K562 (cell line): ENCODE results near the gene TMEM150A. TPM values are rescaled to one million over a fixed set of nuclear protein-coding genes. Genes with fewer than 3 reads are reported as not detected.

Experiments used
- ATAC-seq: fragments of 200-7000 bp; cut with Tn5 transposase; 3 replicates; pipeline ENCODE4 v1.9.1; 2020; ENCODE audit warnings: moderate library complexity
- BruUV-seq: library from RNA; stranded (reverse); fragments of 400-500 nt; replicated peaks from 2 replicates; lab custom pipeline; 2021; lab: Mats Ljungman, UMichigan
- CTCF ChIA-PET: fragments of 300-600 bp; formaldehyde crosslinking; extraction: SDS; loops from one replicate; lab custom pipeline; 2021; ENCODE audit warnings: low intra/inter-chr PET ratio; lab: Yijun Ruan, JAX
- POLR2A ChIA-PET: fragments of 300-600, 350-650 bp; sonication (Branson Sonifier 250); formaldehyde crosslinking; extraction: SDS; loops from one replicate; lab custom pipeline; 2021; ENCODE audit warnings: antibody characterized with exemption, inconsistent platforms; lab: Yijun Ruan, JAX
- DNase-seq, 4 experiments: peaks; one replicate each; pipeline versions ENCODE4 v3.0.0 to v3.0.0-alpha.2; 2011 to 2018; ENCODE audit warnings: low spot score in 3 of 4, mixed read lengths in 3 of 4; ENCODE audit errors: extremely low read depth in 1 of 4
- FAIRE-seq: peaks from 2 replicates; lab custom pipeline; 2011; peaks lifted over from hg19 to GRCh38; lab: Jason Lieb, UNC
- H2AFZ ChIP-seq: 2 replicates; pipeline ENCODE4 v1.6.0; 2011; ENCODE audit warnings: low read depth, low read length, control low read depth, inconsistent platforms
- H3K27ac ChIP-seq: fragments of 200-600 bp; 3 replicates; pipeline ENCODE4 v1.8.0; 2011; ENCODE audit warnings: low read depth, mild to moderate bottlenecking, control low read depth, inconsistent platforms, low read length, moderate library complexity, mixed read lengths; ENCODE audit errors: extremely low read depth
- H3K27me3 ChIP-seq, 2 experiments: fragments of 300-600 bp in 1 of 2; 2 replicates in 1 of 2; 3 replicates in 1 of 2; pipeline versions ENCODE4 v1.6.0 to v1.8.0; 2011; ENCODE audit warnings: inconsistent platforms in 2 of 2, low read length in 2 of 2, mild to moderate bottlenecking in 1 of 2, mixed read lengths in 1 of 2, moderate library complexity in 1 of 2; ENCODE audit not compliant: control insufficient read depth in 2 of 2, insufficient read depth in 2 of 2
- H3K36me3 ChIP-seq: fragments of 300-600 bp; 3 replicates; pipeline ENCODE4 v1.8.0; 2011; ENCODE audit warnings: mild to moderate bottlenecking, low read length, inconsistent platforms; ENCODE audit not compliant: control insufficient read depth, insufficient read depth
- H3K4me1 ChIP-seq, 2 experiments: fragments of 200-600 bp in 1 of 2; replicated peaks in 1 of 2; 2 replicates in 1 of 2; 3 replicates in 1 of 2; pipeline versions ENCODE4 v1.5.1 to v1.8.0; 2011; ENCODE audit warnings: inconsistent platforms in 2 of 2, low read length in 2 of 2, mild to moderate bottlenecking in 1 of 2, mixed read lengths in 1 of 2, moderate library complexity in 1 of 2; ENCODE audit not compliant: control insufficient read depth in 2 of 2, insufficient read depth in 2 of 2
- H3K4me2 ChIP-seq: 2 replicates; pipeline ENCODE4 v1.6.1; 2011; ENCODE audit warnings: low read length, control low read depth, inconsistent platforms, mixed read lengths; ENCODE audit not compliant: insufficient read depth
- H3K4me3 ChIP-seq: fragments of 200-600 bp; sonication (generic), shearing (Covaris generic); 2 replicates; pipeline ENCODE4 v1.5.1; 2016; ENCODE audit warnings: control low read depth, inconsistent platforms
- H3K79me2 ChIP-seq: fragments of 200-600 bp; 3 replicates; pipeline ENCODE4 v1.8.0; 2011; ENCODE audit warnings: low read length, inconsistent platforms; ENCODE audit not compliant: control insufficient read depth, insufficient read depth
- H3K9ac ChIP-seq, 2 experiments: 2 replicates each; pipeline versions ENCODE4 v1.6.0 to v1.6.1; 2011; ENCODE audit warnings: low read depth in 2 of 2, low read length in 2 of 2, control low read depth in 1 of 2, inconsistent platforms in 1 of 2, mild to moderate bottlenecking in 1 of 2, mixed read lengths in 1 of 2; ENCODE audit not compliant: insufficient read depth in 1 of 2
- H3K9me1 ChIP-seq: one replicate; pipeline ENCODE4 v1.6.0; 2011; ENCODE audit warnings: inconsistent platforms, mild to moderate bottlenecking, low read length, moderate library complexity; ENCODE audit not compliant: control insufficient read depth, insufficient read depth
- H3K9me3 ChIP-seq: replicated peaks from 2 replicates; pipeline ENCODE4 v1.5.1; 2011; ENCODE audit warnings: low read depth, low read length, inconsistent platforms; ENCODE audit not compliant: control insufficient read depth, insufficient read depth
- H4K20me1 ChIP-seq: replicated peaks from 2 replicates; pipeline ENCODE4 v1.6.1; 2011; ENCODE audit warnings: low read length, inconsistent platforms, mixed read lengths; ENCODE audit not compliant: control insufficient read depth, insufficient read depth
- JUN ChIP-seq, 2 experiments: sonication (generic) in 1 of 2; formaldehyde crosslinking in 1 of 2; IDR thresholded peaks; 2 replicates each; pipeline versions ENCODE4 v1.6.1 to v1.8.0; 2012 to 2022; ENCODE audit warnings: borderline replicate concordance in 2 of 2, mild to moderate bottlenecking in 2 of 2, improper control_type of control experiment in 1 of 2, low read depth in 1 of 2, low read length in 1 of 2, missing genetic modification reagents in 1 of 2
- PCBP2 ChIP-seq: fragments of 200-400 bp; formaldehyde crosslinking; IDR thresholded peaks from 2 replicates; pipeline ENCODE4 v1.6.1; 2018; ENCODE audit warnings: low read length, low read depth, mild to moderate bottlenecking, moderate library complexity; ENCODE audit not compliant: poor library complexity, severe bottlenecking
- POLR2G ChIP-seq: fragments of 200-400 bp; formaldehyde crosslinking; IDR thresholded peaks from 2 replicates; pipeline ENCODE4 v1.6.1; 2017; ENCODE audit warnings: low read depth, mild to moderate bottlenecking, antibody characterized with exemption, low read length, moderate library complexity
- PTBP1 ChIP-seq: fragments of 200-400 bp; formaldehyde crosslinking; IDR thresholded peaks from 2 replicates; pipeline ENCODE4 v1.6.1; 2017; ENCODE audit warnings: low read depth, low read length
- WGBS: fragments of 100-300 bp; shearing (Covaris generic); methylation state at CpG from one replicate; pipeline ENCODE4 v1.1.6; 2016; ENCODE audit warnings: low coverage, mixed read lengths; ENCODE audit not compliant: insufficient coverage; ENCODE audit errors: missing lambda C conversion rate; 5-methylcytosine and 5-hydroxymethylcytosine counted together
- in situ Hi-C: fragments of 300-500 bp; cut with MboI; formaldehyde crosslinking; loops from 4 replicates; pipeline ENCODE4 v1.15.0; 2018; ENCODE audit warnings: inconsistent platforms, mixed read lengths
- intact Hi-C: fragments of 100-400 bp; cut with micrococcal nuclease; formaldehyde crosslinking; loops from 2 replicates; pipeline ENCODE4 v1.14.2; 2022
- polyA plus RNA-seq, 8 experiments: library from polyadenylated mRNA; depleted of rRNA in 4 of 8; stranded (reverse) in 5 of 8; unstranded in 3 of 8; fragments of >200 nt; fragmentation: Nextera tagmentation in 2 of 8; fragmentation: Illumina TruSeq in 1 of 8; extraction: Ambion mirVana in 2 of 8; extraction: Trizol in 1 of 8; gene quantifications; 2 replicates each; pipeline versions ENCODE4 v1.2.1 to v1.2.3, GENCODE V29; 2011 to 2014; ENCODE audit warnings: inconsistent platforms in 1 of 8, missing spikeins in 1 of 8
- total RNA-seq, 7 experiments: library from RNA; depleted of rRNA in 6 of 7; stranded (reverse); fragments of >200 nt in 6 of 7; fragmentation: Illumina TruSeq in 2 of 7; extraction: Trizol in 2 of 7; gene quantifications; 2 replicates each; pipeline versions ENCODE4 v1.2.1 to v1.2.3, GENCODE V29; 2011 to 2021; ENCODE audit warnings: low replicate concordance in 1 of 7

The TMEM150A gene
- total and polyA plus RNA-seq, 9 of the 15 experiments (the other 6 are each of a cell fraction or from before 2014, with no cell fraction given), result 3.9 to 17.1 (median 8.4) TPM

DNA sequence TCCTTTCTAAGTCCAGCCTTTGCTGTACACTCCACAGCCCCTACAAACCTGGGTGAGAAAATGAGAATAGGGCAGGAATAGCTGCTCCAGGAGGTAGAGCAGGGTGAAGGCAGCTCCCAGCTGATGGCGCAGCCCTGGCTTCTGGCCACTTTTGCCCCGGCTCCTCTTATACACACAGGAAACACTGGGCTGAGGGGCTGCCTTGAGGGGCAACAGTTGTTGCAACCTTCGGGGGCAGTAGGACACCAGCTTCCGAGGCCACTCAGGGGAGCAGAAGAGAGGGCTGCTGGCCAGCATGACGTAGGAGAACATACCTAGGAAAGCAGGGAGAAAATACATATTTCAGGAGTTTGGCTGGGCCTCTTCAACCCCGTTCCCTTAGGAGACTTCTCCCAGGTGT lies 49.3 kb downstream of the TMEM150A start:
- Histone ChIP-seq H3K9me1 (no peaks in the 10 kb centered on the region), H3K4me3 (no peak overlapping the region), H3K9ac (no peak overlapping the region), H4K20me1 (no peaks in the 10 kb centered on the region), H3K4me2 (no peak overlapping the region), H3K27me3 (no peaks in the 10 kb centered on the region), H2AFZ (no peak overlapping the region), H3K9me3 (no peaks in the 10 kb centered on the region), H3K36me3 (peaks cover 86% of the 10 kb centered on the region), H3K4me1 (peaks cover 1 to 3% of the 10 kb centered on the region in 2 experiments; a peak in 3 of 5 replicates), H3K79me2 (peaks cover 5% of the 10 kb centered on the region; the same call in 1 of the 3 replicates), H3K27ac (no peak overlapping the region)
- FAIRE-seq, result no peak
- TF ChIP-seq POLR2G, result no peak
- TF ChIP-seq JUN (IDR thresholded peaks at IDR 0.05; ENCODE audit: borderline replicate concordance, low read depth, low read length), result no peak
- no peak for TF ChIP-seq JUN (CRISPR knock-in tag; IDR thresholded peaks at IDR 0.05; ENCODE audit: borderline replicate concordance)
- TF ChIP-seq PCBP2, result no peak
- TF ChIP-seq PTBP1, result no peak
- ATAC-seq, result no peak
- in situ Hi-C loops (no loop called here), intact Hi-C loops (loop anchor here (5.0 kb wide), 1 partner anchor 226 kb away; the partner anchor contains the start of gene TGOLN2)
- no TSS peak for BruUV-seq
- WGBS, result 81% methylated on average over 6 of the region's 6 CpGs
- no peak for DNase-seq
- CTCF ChIA-PET, result interaction anchor here (2.7 to 4.5 kb wide), 2 partner anchors 132 to 161 kb away, joined by 32 to 63 read pairs; no protein-coding TSS in a partner anchor
- POLR2A ChIA-PET, result interaction anchor here (16.3 to 24.3 kb wide), 2 partner anchors 8 to 135 kb away, joined by 358 to 1576 read pairs; partner anchors contain the start of genes CAPG, MAT2A and SH2D6
